GM12801 (cell line): Measurements from ENCODE around the gene C16orf86.

ENCODE experiments used
- CTCF ChIP-seq: IDR thresholded peaks from one replicate; pipeline ENCODE4 v1.5.1; 2011; ENCODE audit warnings: control low read depth; ENCODE audit not compliant: insufficient read length; ENCODE audit errors: extremely low read depth

Gene C16orf86

GRCh38 chr16:67660564-67661028 lies 6.0 kb upstream of the C16orf86 start, which contains the start of gene PARD6A:
Gene PARD6A (plus strand): TSS chr16:67660960. CDS start chr16:67661039, 79 bp downstream.
- TF ChIP-seq CTCF, result no peak

- TF ChIP-seq CTCF, result no peak
Measured at GRCh38 chr16:67661101-67661761, 5.4 kb upstream of the C16orf86 start.

GRCh38 chr16:67661886-67662652 lies 4.5 kb upstream of the C16orf86 start:
- no peak for TF ChIP-seq CTCF

GRCh38 chr16:67662653-67663010 lies 4.0 kb upstream of the C16orf86 start:
- no peak for TF ChIP-seq CTCF

GRCh38 chr16:67663151-67663876 lies 3.3 kb upstream of the C16orf86 start:
- TF ChIP-seq CTCF, result no peak

GRCh38 chr16:67663877-67664222 lies 2.8 kb upstream of the C16orf86 start:
- no peak for TF ChIP-seq CTCF

- TF ChIP-seq CTCF, result no peak
Measured at GRCh38 chr16:67664258-67664657, 2.4 kb upstream of the C16orf86 start.
